Naive thymus-derived CD4-positive, alpha-beta T cell (primary cell): ENCODE data around the gene PAEP. TPM values are rescaled to one million over a fixed set of nuclear protein-coding genes. Genes with fewer than 3 reads are reported as not detected.

ENCODE experiments used
- ATAC-seq: fragments of 150-1000 bp; cut with Tn5 transposase; 2 replicates; pipeline ENCODE4 v1.10.0; 2021; ENCODE audit warnings: mild to moderate bottlenecking, moderate library complexity
- CTCF ChIA-PET: fragments of 350-600 bp; sonication (Branson Sonifier 250); formaldehyde crosslinking; loops from one replicate; lab custom pipeline; 2021; ENCODE audit warnings: antibody characterized with exemption; lab: Charles Lee
- POLR2A ChIA-PET: fragments of 350-600 bp; sonication (Branson Sonifier 250); formaldehyde crosslinking; loops from one replicate; lab custom pipeline; 2021; ENCODE audit warnings: antibody characterized with exemption, inconsistent platforms; lab: Charles Lee
- DNase-seq, 9 donors: peaks; one replicate each; pipeline versions ENCODE4 v3.0.0 to v3.0.0-alpha.2; 2020 to 2022; ENCODE audit warnings: mixed read lengths in 1 of 9
- H3K27ac ChIP-seq: one replicate; pipeline ENCODE4 v1.7.0; 2013; ENCODE audit warnings: mild to moderate bottlenecking, low read depth, low read length, moderate library complexity
- H3K27me3 ChIP-seq, 2 donors: one replicate each; pipeline ENCODE4 v1.7.0; 2013; ENCODE audit warnings: low read length in 2 of 2, mild to moderate bottlenecking in 2 of 2, moderate library complexity in 2 of 2; ENCODE audit not compliant: control insufficient read depth in 2 of 2, insufficient read depth in 2 of 2
- H3K36me3 ChIP-seq, 3 experiments: 1 replicate in 2 of 3; 2 replicates in 1 of 3; pipeline ENCODE4 v1.7.0; 2013; ENCODE audit warnings: low read length in 3 of 3, mild to moderate bottlenecking in 3 of 3, moderate library complexity in 1 of 3; ENCODE audit not compliant: insufficient read depth in 3 of 3, control insufficient read depth in 2 of 3
- H3K4me1 ChIP-seq, 2 donors: one replicate each; pipeline ENCODE4 v1.7.0; 2013; ENCODE audit warnings: low read length in 2 of 2, mild to moderate bottlenecking in 2 of 2, moderate library complexity in 1 of 2; ENCODE audit not compliant: control insufficient read depth in 2 of 2, insufficient read depth in 2 of 2
- H3K4me3 ChIP-seq: 2 replicates; pipeline ENCODE4 v1.7.0; 2013; ENCODE audit warnings: mild to moderate bottlenecking, low read length
- H3K9me3 ChIP-seq, 3 experiments: 1 replicate in 2 of 3; 2 replicates in 1 of 3; pipeline ENCODE4 v1.7.0; 2013; ENCODE audit warnings: low read length in 3 of 3; ENCODE audit not compliant: control insufficient read depth in 2 of 3
- H3K27ac Mint-ChIP-seq, 9 donors: one replicate each; pipeline ENCODE4 v1.8.0; 2020 to 2022; ENCODE audit warnings: mixed read lengths in 9 of 9, mild to moderate bottlenecking in 8 of 9, moderate library complexity in 5 of 9, inconsistent platforms in 2 of 9
- H3K27me3 Mint-ChIP-seq, 5 donors: one replicate each; pipeline ENCODE4 v1.8.0; 2021 to 2022; ENCODE audit warnings: mixed read lengths in 5 of 5, mild to moderate bottlenecking in 1 of 5
- H3K36me3 Mint-ChIP-seq, 5 donors: one replicate each; pipeline ENCODE4 v1.8.0; 2020 to 2022; ENCODE audit warnings: mixed read lengths in 5 of 5, mild to moderate bottlenecking in 3 of 5, inconsistent platforms in 1 of 5
- H3K4me1 Mint-ChIP-seq, 7 donors: one replicate each; pipeline ENCODE4 v1.8.0; 2020 to 2022; ENCODE audit warnings: mixed read lengths in 7 of 7, mild to moderate bottlenecking in 3 of 7, inconsistent platforms in 1 of 7
- H3K4me3 Mint-ChIP-seq, 10 donors: one replicate each; pipeline ENCODE4 v1.8.0; 2020 to 2022; ENCODE audit warnings: mild to moderate bottlenecking in 10 of 10, mixed read lengths in 10 of 10, moderate library complexity in 6 of 10, inconsistent platforms in 2 of 10
- H3K9me3 Mint-ChIP-seq, 11 donors: one replicate each; pipeline ENCODE4 v1.8.0; 2020 to 2022; ENCODE audit warnings: mixed read lengths in 11 of 11, mild to moderate bottlenecking in 4 of 11, inconsistent platforms in 1 of 11, moderate library complexity in 1 of 11
- intact Hi-C, 2 donors: fragments of 100-400 bp; cut with micrococcal nuclease; formaldehyde crosslinking; loops; one replicate each; pipeline ENCODE4 v1.15.1; 2023
- polyA plus RNA-seq, 2 donors: library from polyadenylated mRNA; unstranded; fragments of 300-500 nt; fragmentation: Illumina TruSeq; gene quantifications; one replicate each; pipeline ENCODE4 v1.2.3, GENCODE V29; 2021
- total RNA-seq, 6 experiments: library from RNA in 5 of 6; stranded (reverse) in 5 of 6; gene quantifications; 1 replicate in 5 of 6; 2 replicates in 1 of 6; pipeline ENCODE4 v1.2.3 and lab custom pipeline; 2021 to 2026

PAEP gene
- total and polyA plus RNA-seq, 7 experiments from 2014 or later, result not detected

- Histone ChIP-seq H3K9me3 (no peaks in the 10 kb centered on the region), H3K36me3 (no peaks in the 10 kb centered on the region), H3K27ac (no peak overlapping the region), H3K4me3 (no peak overlapping the region), H3K4me1 (no peaks in the 10 kb centered on the region), H3K27me3 (no peaks in the 10 kb centered on the region)
- Mint-ChIP-seq H3K9me3 (peaks cover 0 to 3% (median 0%) of the 10 kb centered on the region in 11 donors), H3K4me1 (no peaks in the 10 kb centered on the region), H3K36me3 (no peaks in the 10 kb centered on the region), H3K4me3 (no peak overlapping the region), H3K27ac (no peak overlapping the region), H3K27me3 (peaks cover 2 to 29% (median 21%) of the 10 kb centered on the region in 5 donors)
- POLR2A ChIA-PET, result no interaction called here
- intact Hi-C loops, result no loop called here
- CTCF ChIA-PET, result no interaction called here
- DNase-seq (no peak), ATAC-seq (no peak)
These were observed 31.1 kb downstream of the PAEP start for GRCh38 chr9:135592625-135593024.

GRCh38 chr9:135596211-135596610 is 34.7 kb downstream of the PAEP start:
- H3K36me3 Mint-ChIP-seq, result no peaks in the 10 kb centered on the region
- no peaks in the 10 kb centered on the region for H3K4me1 Mint-ChIP-seq
- CTCF ChIA-PET, result no interaction called here
- DNase-seq (no peak), ATAC-seq (no peak)
- H3K9me3 ChIP-seq, result no peaks in the 10 kb centered on the region
- intact Hi-C loops, result no loop called here
- H3K27me3 ChIP-seq, result no peaks in the 10 kb centered on the region
- H3K27ac ChIP-seq, result no peak overlapping the region
- peaks cover 10 to 37% (median 24%) of the 10 kb centered on the region in 5 donors for H3K27me3 Mint-ChIP-seq
- no peaks in the 10 kb centered on the region for H3K36me3 ChIP-seq
- no peak overlapping the region for H3K27ac Mint-ChIP-seq
- H3K4me1 ChIP-seq, result no peaks in the 10 kb centered on the region
- H3K9me3 Mint-ChIP-seq, result peaks cover 0 to 3% (median 0%) of the 10 kb centered on the region in 11 donors
- no peak overlapping the region for H3K4me3 ChIP-seq
- H3K4me3 Mint-ChIP-seq, result no peak overlapping the region
- POLR2A ChIA-PET, result no interaction called here

GRCh38 chr9:135600296-135600817 is 38.8 kb downstream of the PAEP start:
- intact Hi-C loops, result loop anchor here (5.0 to 10.0 kb wide), 2 partner anchors 524 to 682 kb away; no protein-coding TSS in a partner anchor
- H3K27ac ChIP-seq, result no peak overlapping the region
- Mint-ChIP-seq H3K9me3 (no peaks in the 10 kb centered on the region), H3K4me3 (no peak overlapping the region), H3K36me3 (no peaks in the 10 kb centered on the region), H3K27me3 (peaks cover 8 to 42% (median 12%) of the 10 kb centered on the region in 5 donors), H3K27ac (no peak overlapping the region), H3K4me1 (peaks cover 0 to 3% (median 0%) of the 10 kb centered on the region in 7 donors)
- H3K9me3 ChIP-seq, result no peaks in the 10 kb centered on the region
- DNase-seq (no peak), ATAC-seq (no peak)
- ChIA-PET POLR2A (no interaction called here), CTCF (no interaction called here)
- H3K4me3 ChIP-seq, result no peak overlapping the region
- H3K27me3 ChIP-seq, result no peaks in the 10 kb centered on the region
- no peaks in the 10 kb centered on the region for H3K36me3 ChIP-seq
- H3K4me1 ChIP-seq, result no peaks in the 10 kb centered on the region

GRCh38 chr9:135601988-135602387 is 40.4 kb downstream of the PAEP start:
- H3K27me3 ChIP-seq, result no peaks in the 10 kb centered on the region
- POLR2A ChIA-PET, result no interaction called here
- CTCF ChIA-PET, result no interaction called here
- Mint-ChIP-seq H3K4me3 (no peak overlapping the region), H3K27me3 (peaks cover 8 to 32% (median 11%) of the 10 kb centered on the region in 5 donors), H3K4me1 (peaks cover 0 to 3% (median 0%) of the 10 kb centered on the region in 7 donors), H3K27ac (no peak overlapping the region), H3K36me3 (no peaks in the 10 kb centered on the region), H3K9me3 (no peaks in the 10 kb centered on the region)
- no peaks in the 10 kb centered on the region for H3K36me3 ChIP-seq
- no peak for ATAC-seq
- no peak overlapping the region for H3K27ac ChIP-seq
- intact Hi-C loops, result loop anchor here (5.0 to 10.0 kb wide), 2 partner anchors 523 to 680 kb away; no protein-coding TSS in a partner anchor
- DNase-seq, result no peak
- no peak overlapping the region for H3K4me3 ChIP-seq
- no peaks in the 10 kb centered on the region for H3K4me1 ChIP-seq
- H3K9me3 ChIP-seq, result no peaks in the 10 kb centered on the region

- H3K27ac Mint-ChIP-seq, result no peak overlapping the region
- Histone ChIP-seq H3K4me1 (no peaks in the 10 kb centered on the region), H3K4me3 (no peak overlapping the region), H3K27me3 (no peaks in the 10 kb centered on the region), H3K27ac (no peak overlapping the region), H3K9me3 (no peaks in the 10 kb centered on the region), H3K36me3 (no peaks in the 10 kb centered on the region)
- H3K9me3 Mint-ChIP-seq, result no peaks in the 10 kb centered on the region
- H3K27me3 Mint-ChIP-seq, result peaks cover 7 to 26% (median 8%) of the 10 kb centered on the region in 5 donors
- ChIA-PET POLR2A (no interaction called here), CTCF (interaction anchor here (0.6 kb wide), 1 partner anchor 34 kb away, joined by 3 read pairs; no protein-coding TSS in a partner anchor)
- no peaks in the 10 kb centered on the region for H3K36me3 Mint-ChIP-seq
- ATAC-seq (peak; percentile 61), DNase-seq (peak in 7 of 9 donors; percentile 31 to 56 (median 37))
- no peak overlapping the region for H3K4me3 Mint-ChIP-seq
- intact Hi-C loops, result loop anchor here (5.0 to 10.0 kb wide), 2 partner anchors 522 to 679 kb away; no protein-coding TSS in a partner anchor
- H3K4me1 Mint-ChIP-seq, result peaks cover 0 to 3% (median 0%) of the 10 kb centered on the region in 7 donors
These were observed 41.4 kb downstream of the PAEP start for GRCh38 chr9:135602789-135603481.

GRCh38 chr9:135604437-135605237 is 43.1 kb downstream of the PAEP start:
- Mint-ChIP-seq H3K27me3 (peaks cover under 1 to 24% (median 7%) of the 10 kb centered on the region in 5 donors), H3K27ac (no peak overlapping the region), H3K4me1 (peaks cover 0 to 3% (median 0%) of the 10 kb centered on the region in 7 donors), H3K4me3 (peak overlapping the region in 1 of 10 donors; percentile 5), H3K9me3 (no peaks in the 10 kb centered on the region), H3K36me3 (no peaks in the 10 kb centered on the region)
- Histone ChIP-seq H3K4me3 (no peak overlapping the region), H3K9me3 (no peaks in the 10 kb centered on the region), H3K4me1 (no peaks in the 10 kb centered on the region), H3K27ac (no peak overlapping the region), H3K36me3 (no peaks in the 10 kb centered on the region), H3K27me3 (no peaks in the 10 kb centered on the region)
- ATAC-seq (no peak), DNase-seq (peak in 1 of 9 donors; percentile 17)
- intact Hi-C loops, result loop anchor here (5.0 to 10.0 kb wide), 2 partner anchors 520 to 678 kb away; no protein-coding TSS in a partner anchor
- POLR2A ChIA-PET, result no interaction called here
- CTCF ChIA-PET, result no interaction called here
